Stimulated activated CD4-positive, alpha-beta T cell treated with anti-CD3 and anti-CD28 coated beads, Interleukin-15, amount 100 ng/mL, for 1 hour (primary cell): ENCODE data around the gene VDR.
A peak's percentile ranks its signal among the peaks of the same experiment; 100 is the strongest.

Experiments
- DNase-seq, 2 donors: peaks; one replicate each; pipeline ENCODE4 v3.0.0-alpha.2; 2020; ENCODE audit warnings: low read depth in 1 of 2, low spot score in 1 of 2

The VDR gene

DNA sequence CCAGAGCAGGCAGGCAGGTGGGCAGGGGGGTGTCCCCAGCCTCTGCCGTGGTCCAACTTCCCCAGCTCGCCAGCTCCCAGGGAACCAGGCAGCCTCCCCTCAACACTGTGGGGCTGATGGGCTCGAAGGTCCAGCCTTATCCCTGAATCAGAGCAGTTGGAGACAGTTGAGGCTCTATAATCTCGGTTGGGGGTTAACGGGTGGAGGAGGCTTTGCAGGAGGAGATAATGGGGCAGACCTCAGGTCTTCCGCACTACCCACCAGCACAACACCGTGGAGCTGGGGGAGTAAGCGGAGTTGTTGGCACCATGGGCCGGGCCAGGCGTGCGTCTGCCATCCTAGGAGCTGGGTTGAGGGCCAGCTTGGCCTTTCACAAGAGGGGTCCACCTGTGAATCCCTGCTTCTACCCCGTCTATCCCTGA, 71.2 kb downstream of the VDR start:
- no peak for DNase-seq

GRCh38 chr12:47832263-47832933, 72.4 kb downstream of the VDR start:
- DNase-seq, result peak in 1 of 2 donors; percentile 55

- no peak for DNase-seq
Observed at GRCh38 chr12:47829584-47829983, 75.2 kb downstream of the VDR start.

GRCh38 chr12:47828976-47829482, 75.8 kb downstream of the VDR start:
- DNase-seq, result no peak

DNA sequence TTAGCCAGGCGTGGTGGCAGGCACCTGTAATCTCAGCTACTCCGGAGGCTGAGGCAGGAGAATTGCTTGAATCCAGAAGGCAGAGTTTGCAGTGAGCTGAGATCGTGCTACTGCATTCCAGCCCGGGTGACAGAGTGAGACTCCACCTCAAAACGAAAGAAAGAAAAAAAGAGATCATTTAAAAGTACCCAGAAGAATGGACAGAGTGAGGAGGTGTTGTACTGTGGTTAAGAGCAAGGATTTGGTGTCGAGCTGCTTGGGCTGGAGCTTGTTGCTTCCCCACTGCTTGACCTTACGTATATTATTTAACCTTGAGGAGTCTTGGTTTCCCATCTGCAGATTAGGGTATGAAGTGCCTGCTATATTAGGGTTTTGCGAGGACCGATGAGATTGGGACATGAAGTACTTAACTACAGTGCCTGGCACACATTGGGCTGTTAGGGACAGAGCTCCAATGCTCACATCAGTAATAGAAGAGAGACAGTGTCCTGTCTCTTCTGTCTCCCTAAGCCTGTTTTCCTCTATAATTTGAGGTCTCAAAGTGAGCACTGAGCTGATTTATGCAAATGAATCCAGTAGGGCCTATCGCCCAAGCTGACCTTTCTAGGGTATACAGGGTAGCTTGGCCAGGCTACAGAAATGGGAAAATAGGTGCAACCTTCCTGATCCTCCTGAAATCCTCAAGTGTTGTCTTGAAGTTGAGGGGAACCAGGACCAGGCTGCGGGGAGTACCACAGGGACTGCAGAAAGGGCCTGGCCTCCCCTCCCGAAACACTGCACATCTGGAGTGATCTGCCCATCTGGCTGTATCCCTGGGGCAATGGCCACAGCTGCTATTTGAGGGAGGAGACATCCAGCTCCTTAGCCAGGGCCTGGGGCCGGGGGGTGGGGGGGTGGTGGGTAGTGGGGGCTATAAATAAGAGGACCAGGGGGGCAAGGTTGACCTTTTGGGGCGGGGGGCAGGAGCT, 76.5 kb downstream of the VDR start:
- DNase-seq, result no peak

DNA sequence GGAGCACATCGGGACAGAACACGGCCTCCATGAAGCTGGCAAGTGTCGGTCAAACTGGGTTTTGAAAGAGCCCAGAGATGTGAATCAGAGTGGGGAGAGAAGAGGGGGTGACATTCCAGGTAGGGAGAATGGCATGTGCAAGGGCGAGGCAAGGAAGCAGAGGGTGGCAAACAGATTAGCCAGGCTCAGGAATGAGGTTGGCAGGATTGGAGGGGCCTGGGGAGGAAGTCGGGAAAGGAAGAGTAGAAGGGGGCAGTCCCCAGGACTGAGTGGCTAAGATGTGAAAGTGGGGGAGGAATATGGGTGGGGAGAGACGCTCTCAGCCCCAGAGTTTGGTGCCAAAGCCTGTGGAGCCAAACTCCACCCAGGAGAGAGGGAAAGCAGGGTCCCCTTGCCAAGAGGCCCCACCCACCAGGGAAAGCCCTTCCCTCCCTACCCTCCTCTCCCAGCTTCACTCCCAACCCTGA, 79.6 kb downstream of the VDR start:
- no peak for DNase-seq

- DNase-seq, result no peak
Observed at GRCh38 chr12:47824635-47825034, 80.2 kb downstream of the VDR start.

DNA sequence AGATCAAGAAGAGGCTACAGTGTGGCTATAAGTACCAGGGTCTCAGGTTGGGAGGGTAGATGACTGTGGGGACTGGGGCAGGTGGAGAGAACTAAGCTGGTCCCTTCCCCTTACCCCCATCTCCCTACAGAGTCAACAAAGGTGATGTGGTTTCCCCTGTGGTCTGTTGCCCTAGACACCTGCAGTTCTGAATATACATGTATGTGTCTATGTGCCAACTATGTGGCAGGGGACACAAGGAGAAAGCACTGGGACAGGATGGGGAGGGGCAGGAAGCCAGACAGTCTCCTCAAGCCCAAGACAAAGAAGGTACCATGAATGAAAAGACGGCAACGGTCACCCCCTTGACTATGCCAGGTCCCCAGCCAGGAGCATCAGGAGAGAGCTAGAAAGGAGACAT, 80.6 kb downstream of the VDR start:
- DNase-seq, result no peak

DNA sequence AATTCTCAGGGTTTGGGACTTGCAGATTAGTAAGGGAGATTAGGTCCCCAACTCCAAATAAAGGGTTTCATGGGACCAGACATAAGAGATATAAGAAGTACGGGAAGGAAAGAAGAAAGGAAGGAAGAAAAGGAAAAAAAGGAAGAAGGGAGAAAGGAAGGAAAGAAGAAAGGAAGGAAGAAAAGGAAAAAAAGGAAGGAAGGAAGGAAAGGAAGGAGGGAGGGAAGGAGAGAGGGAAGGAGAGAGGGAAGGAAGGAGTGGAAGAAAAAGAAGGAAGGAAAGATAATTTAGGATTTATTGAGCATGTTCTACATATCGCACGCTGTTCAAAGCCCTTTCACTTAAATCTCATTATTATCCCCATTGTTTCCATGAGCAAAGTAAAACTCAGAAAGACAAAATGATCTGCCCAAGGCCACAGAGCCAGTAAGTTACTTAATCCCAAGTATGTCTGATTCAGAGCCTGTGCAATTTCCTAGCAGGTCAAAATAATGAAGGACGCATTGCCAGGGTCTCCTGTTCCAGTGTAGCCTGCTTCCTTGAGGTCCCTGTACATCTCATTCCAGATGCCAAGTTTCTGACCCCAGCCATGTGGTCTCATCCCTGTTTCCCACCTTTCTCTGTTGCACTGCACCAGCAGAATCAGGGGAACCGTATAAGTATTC, 81.2 kb downstream of the VDR start:
- DNase-seq, result no peak

DNA sequence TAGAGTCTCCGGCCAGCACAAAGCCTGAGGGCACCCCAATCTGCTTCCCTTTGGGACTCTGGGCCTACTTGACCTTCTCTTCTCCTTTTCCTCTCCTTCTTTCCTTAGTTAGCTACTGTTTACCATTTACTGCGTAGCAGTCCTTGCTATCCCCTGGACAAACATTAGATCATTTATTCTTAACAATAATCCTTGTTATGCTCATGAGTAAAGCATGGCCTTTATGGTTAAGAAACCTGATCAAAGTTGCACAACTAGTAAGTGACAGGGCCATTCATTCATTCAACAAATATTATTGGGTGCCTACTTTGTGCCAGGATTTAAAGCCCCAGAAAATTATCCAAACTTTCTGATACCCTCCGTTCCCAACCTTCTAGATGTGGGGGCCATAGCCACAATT, 81.9 kb downstream of the VDR start:
- DNase-seq, result no peak

GRCh38 chr12:47822401-47822800, 82.4 kb downstream of the VDR start:
- DNase-seq, result no peak

GRCh38 chr12:47821346-47821706, 83.5 kb downstream of the VDR start:
- DNase-seq, result no peak

- DNase-seq, result no peak
Observed at GRCh38 chr12:47820631-47821345, 84.0 kb downstream of the VDR start.

GRCh38 chr12:47819896-47820630, 84.7 kb downstream of the VDR start, which contains the start of gene HDAC7:
TSS of gene HDAC7 (minus strand) at chr12:47819903. CDS start at chr12:47819785, 118 bp downstream.
- peak; percentile 56 to 66 for DNase-seq

GRCh38 chr12:47819138-47819895, 85.5 kb downstream of the VDR start:
- DNase-seq, result peak in 1 of 2 donors; percentile 46

- no peak for DNase-seq
Observed at GRCh38 chr12:47818467-47819137, 86.2 kb downstream of the VDR start.

- no peak for DNase-seq
Observed at GRCh38 chr12:47818007-47818376, 86.8 kb downstream of the VDR start.

- no peak for DNase-seq
Observed at GRCh38 chr12:47817272-47818006, 87.4 kb downstream of the VDR start.
